Stimulated activated CD4-positive, alpha-beta T cell treated with anti-CD3 and anti-CD28 coated beads, TNF-alpha, amount 100 ng/mL, for 24 hours (primary cell): ENCODE measurements around the gene GDPD5.

Experiments
- DNase-seq, 3 experiments: peaks; one replicate each; pipeline ENCODE4 v3.0.0-alpha.2; 2020; ENCODE audit warnings: low read depth in 3 of 3

The GDPD5 gene

DNA sequence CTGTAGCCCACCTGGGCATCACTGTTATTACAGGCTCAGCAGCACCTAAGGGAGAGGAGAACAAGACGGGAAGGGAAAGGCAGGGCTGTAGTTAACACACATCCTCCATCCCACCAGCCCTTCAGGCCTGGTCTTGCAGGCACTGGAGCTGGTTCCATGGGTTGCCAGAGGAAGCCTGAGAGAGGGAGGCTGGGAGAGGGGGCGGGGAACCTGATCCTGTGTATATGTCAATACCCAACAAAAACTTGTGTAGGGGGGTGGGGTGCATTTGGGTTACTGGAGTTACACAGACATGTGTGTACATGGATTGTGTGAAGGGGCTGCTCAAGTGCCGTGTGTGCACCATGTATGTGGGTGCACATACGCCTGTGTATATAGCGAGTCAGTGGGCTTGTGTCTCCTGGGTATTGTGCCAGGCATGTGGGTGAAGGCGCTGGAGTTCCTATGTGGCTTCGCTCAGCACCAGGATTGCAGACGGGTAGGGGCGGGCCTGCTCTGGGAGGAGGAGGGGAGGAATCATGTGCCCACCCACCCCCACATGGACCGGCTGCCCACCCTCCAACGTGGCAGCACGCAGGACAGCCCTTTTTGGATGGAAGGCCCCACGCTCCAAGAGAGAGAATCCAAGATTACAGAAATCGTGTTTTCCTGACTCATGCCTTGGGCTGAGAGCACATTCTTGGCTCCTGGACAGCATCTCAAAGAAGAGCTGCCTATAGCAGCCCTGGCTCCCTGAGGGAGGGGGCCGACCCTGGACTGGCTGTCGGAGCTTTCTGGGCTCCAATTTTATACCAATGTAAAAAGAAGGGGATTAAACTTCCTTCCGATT is 32.1 kb upstream of the GDPD5 start:
- DNase-seq, result no peak

DNA sequence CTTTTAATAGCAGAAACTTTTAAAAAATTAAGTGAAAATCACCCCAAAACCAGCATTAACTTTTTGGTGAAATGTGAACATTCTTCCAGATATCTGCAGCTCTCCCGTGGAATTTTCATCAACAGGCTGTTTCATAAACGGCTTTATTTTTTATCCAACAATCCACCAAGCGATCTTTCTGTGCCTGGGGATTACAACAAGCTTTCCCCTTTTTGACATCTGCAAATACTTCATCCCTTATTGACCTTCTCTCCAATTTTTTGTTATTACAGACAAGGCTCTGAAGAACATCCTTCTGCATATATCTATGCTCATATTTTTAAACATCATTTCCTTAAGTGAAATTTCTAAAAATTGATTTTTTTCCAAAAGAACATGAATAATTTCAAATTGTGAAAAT is 30.5 kb upstream of the GDPD5 start:
- no peak for DNase-seq

DNA sequence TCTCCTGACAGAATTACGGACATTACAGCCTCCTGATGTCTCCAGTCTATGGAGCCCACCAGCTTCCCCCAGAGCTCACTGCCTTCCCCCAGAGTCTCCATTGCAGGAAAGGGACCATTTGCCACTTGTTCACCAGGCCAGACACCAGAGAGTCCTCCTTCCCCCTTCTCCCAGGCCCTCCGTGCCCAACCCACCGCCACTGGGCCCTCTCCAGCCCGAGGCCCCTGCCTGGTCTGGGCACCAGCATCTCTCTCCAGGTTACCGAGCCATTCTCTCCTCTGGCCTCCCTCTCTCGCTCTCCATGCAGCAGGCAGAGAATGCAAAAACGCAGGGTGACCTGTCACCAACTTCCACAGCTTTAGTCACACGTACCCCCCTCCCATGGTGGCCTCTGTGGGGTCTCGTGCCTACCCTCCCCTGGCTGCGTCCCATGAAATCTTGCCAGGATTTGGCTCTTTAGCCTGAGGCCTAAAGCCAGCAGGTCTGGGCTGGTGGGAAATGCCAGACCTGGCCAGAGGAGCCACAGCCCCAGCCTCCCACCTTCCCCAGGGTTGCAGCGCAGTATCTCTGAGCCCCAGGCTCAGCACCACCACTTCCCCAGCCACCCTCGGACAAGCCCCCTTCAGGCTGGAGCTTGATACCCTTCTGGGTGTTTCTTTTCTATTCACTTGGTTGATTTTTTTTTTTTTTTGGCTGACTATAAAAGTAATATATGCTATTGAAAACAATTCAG is 29.5 kb upstream of the GDPD5 start:
- DNase-seq, result no peak

DNA sequence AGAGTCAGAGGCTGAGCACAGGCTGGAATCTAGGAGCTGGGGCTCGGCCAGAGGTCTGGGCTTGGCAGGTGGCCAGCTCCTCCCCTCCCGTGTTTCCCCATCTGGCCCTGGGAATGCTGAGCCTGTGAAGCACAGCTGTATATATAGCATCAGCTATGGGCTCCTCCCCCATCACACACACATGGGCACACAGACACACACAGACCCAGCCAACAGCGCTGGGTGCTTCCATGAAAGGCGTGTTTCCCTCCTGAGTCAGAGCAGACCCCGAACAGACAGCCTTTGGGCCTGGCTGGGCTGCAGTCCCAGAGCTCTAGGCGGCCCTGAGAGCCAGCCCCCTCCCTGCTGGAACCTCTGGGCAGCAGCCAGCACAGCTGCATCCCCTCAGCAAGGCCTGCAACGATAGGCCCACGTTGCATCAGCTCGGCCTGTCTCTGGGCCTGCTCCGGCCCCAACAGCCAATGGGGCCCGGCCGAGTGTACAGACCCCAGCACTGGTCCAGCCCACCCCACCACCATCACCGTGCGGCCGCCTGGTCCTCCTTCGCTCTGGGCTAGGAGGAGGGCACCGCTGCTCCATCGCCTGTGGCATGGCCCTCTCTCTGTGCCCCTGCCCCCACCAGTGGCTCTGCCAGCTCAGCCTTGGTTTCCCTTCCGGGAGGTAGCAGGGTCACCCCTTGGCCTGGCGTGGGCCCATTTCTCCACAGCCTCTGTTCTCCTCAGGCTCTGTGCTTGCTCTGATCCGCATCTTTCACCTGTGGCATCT is 28.7 kb upstream of the GDPD5 start:
- no peak for DNase-seq

DNA sequence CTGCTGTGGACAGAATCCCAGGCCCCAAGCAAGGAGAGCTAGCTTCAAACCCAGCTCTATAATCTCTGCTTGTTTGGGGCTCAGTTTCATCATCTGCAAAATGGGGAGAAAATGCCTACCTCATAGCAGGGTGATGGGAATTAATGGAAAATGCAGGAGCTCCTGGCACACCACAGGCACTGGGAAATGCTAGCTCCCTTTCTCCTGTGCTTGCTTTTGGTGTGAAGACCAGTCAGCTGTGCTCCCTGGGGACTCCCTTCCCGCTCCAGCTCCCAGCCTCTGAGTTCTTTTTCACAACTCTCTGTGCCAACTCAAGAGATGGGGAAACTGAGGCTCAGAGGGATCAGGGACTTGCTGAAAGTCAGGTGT is 28.1 kb upstream of the GDPD5 start:
- no peak for DNase-seq

DNA sequence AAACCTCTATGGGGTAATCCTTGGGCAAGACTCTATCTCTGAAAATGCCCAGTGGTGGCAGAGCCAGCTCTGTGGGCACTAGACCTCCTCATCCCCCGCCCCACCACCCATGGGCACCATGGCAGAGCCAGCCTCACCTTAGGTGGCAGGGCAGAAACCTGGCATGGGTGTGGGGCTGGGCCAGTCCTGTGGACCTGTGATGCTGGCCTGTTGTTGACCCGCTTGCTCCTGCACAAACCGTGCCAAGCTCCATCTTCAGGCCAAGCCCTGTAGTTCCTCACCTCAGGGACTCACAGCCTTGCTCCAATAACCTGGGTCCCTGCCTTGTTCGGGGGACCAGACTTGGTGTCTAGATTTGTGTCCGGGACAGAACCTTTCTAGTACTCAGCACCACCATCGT is 27.4 kb upstream of the GDPD5 start:
- DNase-seq, result no peak

DNA sequence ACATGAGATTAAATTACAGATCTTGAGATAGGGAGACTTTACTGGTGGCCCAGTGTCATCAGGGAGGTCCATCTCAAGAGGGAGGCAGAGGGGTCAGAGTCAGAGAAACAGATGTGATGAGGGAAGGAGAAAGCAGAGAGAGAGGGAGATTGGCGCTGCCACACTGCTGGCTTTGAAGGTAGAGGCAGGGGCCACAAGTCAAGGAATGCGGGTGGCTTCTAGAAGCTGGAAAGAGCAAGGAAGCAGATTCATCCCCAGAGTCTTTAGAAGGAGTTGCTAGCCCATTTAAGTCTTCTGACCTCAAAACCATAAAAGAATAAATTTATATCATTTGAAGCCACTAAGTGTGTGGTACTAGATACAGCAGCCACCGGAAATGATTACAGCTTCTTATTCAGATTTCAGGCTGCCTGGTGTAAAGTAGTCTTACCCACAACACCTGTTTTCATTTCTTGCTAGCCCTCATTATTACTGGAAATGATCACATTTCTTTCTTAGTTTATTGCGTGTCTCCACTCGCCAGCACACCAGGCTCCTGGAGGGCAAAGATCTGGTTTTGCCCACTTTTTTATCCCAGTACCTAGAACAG is 23.7 kb upstream of the GDPD5 start:
- DNase-seq, result no peak

DNA sequence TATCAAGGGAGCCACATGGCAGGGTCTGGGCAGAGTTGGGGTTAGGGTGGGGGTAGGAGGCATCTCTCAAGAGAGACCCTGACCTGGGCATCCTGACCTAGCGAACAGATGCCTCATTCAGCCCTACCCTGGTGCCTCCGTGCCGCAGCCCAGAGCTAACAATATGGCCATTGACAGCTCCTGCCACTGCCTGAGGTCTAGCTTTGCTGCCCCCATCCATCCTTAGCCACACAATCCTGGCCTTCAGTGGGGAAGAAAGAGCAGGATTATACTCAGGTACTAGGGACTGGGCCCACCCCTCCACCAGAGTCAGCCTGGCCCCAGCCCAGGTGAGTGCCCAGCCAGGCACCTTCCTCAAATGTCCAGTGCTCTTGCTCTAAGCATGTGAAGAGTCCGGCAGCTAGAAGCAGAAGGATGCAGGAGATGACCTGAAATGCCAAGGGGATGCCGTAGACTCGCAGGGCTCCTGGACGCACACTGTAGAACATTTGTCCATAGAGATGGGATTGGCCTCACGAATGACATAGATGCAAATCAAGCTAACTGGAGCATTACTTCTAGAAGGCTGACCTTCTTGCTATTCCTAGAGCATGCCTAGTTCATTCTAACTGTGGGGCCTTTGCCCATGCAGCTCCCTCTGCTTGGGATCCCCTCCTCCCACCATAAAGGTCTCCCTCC is 23.0 kb upstream of the GDPD5 start:
- no peak for DNase-seq

DNA sequence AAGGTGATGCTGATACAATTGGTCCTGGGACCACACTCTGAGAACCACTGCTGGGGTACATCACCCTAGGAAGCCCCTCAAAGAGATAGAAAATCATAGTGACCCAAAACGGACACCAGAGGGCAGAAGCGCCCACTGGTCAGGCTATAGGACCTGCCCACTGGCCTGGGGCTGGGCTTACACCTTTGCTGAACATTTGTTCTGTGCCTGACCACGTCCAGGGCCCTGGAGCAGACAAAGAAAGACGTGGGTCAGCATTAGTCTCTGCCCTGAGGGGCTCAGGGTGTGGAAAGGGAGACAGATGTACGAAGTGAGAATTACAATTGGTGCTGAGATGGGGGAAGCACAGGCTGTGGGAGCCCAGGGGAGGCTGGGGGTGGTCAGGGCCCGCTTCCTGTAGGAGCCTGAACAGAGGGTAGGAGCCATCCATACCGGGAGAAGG is 21.9 kb upstream of the GDPD5 start:
- DNase-seq, result no peak

DNA sequence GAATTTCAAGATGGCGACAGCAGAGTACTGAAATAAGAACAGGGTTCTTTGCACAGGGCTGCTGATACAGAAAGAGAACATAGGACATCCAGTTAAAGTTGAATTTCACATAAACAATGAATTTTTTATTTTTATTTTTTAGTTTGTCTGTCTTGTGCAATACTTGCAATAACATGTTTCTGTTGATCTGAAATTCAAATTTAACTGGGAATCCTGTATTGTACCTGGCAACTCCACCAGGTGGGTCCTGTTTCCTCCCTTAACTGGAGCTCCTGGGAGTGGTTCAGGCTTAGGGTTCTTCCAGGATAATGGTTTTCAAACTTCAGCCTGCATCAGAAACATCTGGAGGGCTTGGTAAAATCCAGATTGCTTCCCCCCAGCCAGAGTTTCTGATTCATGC is 21.4 kb upstream of the GDPD5 start:
- DNase-seq, result no peak

DNA sequence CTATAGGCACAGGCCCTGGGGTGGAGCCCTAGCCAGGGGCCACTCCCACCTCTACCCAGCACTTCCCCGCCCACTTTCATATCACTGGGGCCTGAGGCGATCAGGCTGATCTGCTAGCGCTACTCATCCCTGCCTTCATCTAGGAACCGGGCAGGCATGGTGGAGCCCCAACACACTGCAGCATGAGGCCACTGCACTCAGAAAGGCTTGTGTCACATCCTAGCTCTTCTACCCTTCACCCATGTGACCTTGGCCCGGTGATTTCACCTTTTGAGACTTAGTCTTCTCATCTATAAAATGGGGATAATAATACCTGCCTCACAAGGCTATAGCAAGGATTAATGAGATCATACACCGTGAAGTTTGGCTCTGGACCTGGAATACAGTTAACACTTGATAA is 18.1 kb upstream of the GDPD5 start:
- DNase-seq, result no peak

DNA sequence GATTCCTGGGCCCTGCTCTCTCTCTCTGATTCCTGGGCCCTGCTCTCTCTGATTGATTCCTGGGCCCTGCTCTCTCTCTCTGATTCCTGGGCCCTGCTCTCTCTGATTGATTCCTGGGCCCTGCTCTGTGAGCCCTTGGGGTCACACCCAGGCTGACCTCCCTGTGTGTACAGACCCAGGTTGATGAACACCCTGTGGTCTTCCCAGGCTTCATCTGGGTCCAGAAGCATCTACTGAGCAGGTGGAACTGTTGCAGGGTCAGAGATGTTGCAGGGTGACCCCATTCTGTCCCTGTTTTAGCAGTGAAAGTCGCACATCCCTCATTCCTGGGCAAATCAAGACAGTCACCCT is 16.3 kb upstream of the GDPD5 start:
- no peak for DNase-seq

DNA sequence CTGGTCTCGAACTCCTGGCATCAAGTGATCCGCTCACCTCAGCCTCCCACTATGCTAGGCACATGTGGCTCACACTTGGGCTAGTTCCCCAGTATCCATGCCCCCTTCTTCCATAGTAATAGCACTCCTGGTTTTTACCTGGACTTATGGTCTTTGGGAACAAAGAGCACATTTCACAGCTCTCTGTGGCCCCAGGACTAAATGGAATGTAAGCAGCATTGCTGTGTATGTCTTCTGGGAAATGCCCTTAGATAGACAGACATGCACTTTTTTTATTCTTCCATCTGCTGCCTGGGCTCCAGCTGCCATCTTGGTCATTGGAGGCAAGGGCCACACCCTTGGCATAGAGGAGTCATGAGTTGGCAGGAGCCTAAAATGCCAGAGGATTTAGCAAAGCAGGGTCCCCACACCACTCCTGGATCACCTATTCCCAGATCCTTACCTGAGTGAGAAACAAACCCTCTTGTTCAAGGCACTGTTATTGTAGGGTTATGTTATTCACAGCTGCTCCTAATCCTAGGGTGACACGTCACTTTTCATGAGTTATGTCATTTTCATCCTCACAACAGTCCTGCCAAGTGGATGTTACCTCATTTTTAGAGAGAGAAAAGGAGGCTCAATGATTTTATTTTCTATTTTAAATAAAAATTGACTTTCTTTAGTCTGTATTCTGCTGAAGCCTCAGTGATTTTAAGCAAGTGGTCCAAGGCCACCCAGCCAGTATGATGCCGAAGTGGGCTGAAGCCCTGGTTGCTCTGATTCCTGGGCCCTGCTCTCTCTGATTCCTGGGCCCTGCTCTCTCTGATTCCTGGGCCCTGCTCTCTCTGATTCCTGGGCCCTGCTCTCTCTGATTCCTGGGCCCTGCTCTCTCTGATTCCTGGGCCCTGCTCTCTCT is 15.7 kb upstream of the GDPD5 start:
- DNase-seq, result no peak

DNA sequence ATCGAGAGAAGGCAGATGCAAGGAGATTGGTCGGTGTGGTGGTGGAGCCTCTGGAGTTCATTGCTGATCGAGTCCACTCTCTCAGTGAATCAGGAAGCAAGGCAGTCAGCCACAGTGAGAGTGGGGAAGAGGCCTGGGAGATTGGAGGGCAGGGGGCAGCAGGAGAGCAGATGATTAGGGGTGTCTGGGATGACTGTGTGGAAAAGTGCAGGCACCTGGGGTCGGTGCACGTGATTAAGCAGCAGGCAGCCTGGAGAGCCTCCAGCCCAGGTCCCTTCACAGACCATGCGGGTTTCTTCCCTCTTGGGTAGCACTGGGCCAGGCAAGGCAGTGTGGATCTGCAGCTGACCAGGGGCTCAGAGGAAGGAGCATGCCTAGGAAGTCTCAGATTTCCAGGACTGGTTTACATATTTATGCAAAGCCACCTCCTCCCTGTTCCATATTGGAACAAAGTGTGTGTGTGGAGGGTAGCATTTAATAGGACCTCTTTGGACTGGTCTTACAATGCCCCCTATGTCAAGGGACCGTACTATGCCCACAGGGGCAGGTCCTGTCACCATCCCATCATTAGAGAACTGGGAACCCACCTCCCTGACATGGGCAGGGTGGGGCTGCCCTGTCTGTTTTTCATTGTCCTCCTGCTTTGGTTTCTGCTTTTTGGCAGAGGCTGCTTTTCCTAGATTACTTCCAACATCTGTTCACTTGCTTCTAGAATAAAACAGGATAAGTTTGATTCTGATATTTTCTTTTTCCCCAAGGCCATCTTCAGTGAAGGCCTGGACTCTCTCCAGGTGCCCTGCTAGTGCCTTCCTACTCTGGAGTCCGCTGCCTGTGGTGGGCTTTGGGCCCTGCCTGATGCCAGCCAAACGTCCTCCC is 14.0 kb upstream of the GDPD5 start:
- no peak for DNase-seq

DNA sequence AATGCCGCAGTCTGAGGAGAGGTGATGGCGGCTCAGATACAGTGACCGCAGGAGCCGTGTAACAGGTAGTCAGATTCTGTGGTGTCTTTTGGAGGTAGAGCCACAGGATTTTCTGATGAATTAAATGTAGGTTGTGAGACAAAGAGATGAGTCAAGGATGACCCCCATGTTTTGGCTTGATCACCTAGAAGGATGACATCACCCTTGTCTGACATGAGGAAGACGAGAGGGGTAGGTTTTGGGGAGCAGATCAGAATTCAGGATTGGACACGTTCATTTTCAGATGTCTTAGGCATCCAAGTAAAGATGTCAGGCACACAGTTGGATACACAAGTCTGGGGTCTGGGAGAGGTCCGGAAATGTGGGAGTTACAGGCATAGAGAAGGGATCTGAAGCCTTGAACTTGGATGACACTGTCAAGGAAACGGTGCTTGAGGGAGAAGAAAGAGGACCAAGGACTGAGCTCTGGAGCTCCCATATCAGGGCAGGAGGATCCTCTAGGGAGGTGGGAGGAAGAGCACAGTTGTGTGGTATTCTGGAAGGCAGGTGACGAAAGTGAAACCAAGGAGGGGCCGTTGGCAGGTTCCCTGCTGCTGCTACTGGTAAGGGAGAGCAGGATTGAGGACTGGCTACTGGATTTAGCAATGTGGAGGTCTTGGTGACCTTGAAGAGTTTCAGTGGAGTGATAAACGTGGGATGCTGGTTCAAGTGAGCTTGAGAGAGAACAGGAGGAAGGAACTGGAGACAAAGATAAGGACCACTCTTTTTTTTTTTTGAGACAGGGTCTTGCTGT is 12.6 kb upstream of the GDPD5 start:
- DNase-seq, result no peak

DNA sequence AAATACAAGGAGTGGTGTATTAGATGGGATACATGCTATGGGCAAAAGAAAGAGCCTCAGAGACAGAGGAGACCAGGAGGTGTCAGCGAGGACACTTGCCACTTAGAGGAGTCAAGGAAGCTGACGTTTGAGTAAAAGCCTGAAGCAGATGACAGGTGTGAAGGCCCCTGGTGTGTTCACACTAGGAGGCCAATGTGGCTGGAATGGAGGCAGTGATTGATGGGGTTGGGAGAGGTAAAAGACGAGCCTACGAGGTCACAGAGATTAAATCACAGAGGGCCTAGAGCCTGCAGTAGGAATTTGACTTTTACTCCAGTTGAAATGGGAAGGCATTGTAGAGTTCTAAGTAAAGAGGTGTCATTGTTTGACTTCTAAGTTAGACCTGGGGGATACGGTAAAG is 12.0 kb upstream of the GDPD5 start:
- no peak for DNase-seq

DNA sequence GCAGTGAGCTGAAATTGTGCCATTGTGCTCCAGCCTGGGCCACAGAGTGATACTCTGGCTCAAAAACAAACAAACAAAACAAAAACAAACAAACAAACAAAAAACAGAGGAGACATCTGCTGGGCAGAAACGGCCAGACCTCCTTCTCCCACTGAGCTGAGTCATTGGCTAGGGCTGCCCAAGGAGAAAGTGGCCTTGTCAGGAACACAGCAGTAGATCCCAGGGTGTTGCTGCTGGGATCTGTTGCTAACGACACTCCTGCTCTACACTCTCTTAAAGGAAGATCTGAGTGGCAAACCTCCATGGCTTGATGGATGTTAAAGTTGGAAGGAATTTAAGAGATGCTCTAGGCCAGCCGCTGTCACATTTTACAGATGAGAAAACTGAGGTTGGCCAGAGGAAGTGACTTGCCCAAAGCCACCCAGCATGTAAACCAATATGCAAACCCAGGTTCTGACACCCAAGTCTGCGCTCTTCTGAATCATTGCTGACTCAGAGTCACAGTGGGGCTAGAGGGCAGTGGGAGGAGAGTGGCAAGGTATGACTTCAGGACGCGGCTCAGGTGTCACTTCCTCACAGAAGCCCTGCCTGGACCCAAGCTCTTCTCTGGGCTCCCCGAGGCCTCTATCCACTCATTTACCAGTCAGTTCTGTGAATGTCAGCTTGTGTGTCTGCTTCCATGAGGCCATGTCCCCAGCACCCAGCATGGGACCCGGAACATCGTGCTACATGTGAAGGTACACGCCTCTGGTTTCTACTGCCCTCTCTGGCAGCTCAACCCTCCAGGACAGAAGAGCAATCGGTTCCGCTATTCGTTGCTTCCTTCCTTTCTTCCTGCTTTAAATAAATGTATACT is 11.3 kb upstream of the GDPD5 start:
- DNase-seq, result peak in 2 of 3 experiments; percentile 19 to 33

DNA sequence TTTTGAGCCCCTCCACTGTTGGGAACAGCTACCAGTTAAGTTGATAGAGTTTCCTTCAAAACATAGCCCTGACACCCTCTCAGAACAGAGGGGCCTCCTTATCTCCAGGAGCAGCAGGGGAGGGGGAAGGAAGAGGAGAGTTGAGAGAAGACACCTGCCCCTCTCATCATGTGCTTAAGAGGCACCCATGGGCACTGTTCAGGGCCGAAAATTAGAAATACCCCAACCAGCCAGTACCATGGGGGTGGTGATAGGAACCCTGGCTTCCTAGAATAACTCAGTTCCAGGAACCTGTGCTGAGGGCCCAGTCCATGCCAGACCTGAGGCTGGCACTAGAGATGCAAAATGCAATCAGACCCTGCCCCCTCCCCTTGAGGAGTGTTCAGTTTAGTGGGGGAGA is 9.3 kb upstream of the GDPD5 start:
- no peak for DNase-seq
